ENCODE data around the gene ADSS2.
"Not testable (repeated sequence)": the region's sequence is repeated elsewhere in the genome, so short reads cannot be mapped to it uniquely, and the experiment has no call there.

Gene ADSS2

GRCh38 chr1:244368279-244368678 is 83.4 kb downstream of the ADSS2 start:
- H3K4me3 ChIP-seq (ENCODE audit: low read depth, low read length) = no peak overlapping the region

- H3K4me3 ChIP-seq (ENCODE audit: low read depth, low read length) = no peak overlapping the region
Measured at GRCh38 chr1:244367399-244368114, 84.2 kb downstream of the ADSS2 start.

GRCh38 chr1:244365809-244366208 is 85.9 kb downstream of the ADSS2 start:
- H3K4me3 ChIP-seq (ENCODE audit: low read depth, low read length) = no peak overlapping the region

GRCh38 chr1:244365262-244365661 is 86.4 kb downstream of the ADSS2 start:
- not testable (repeated sequence) for H3K4me3 ChIP-seq (ENCODE audit: low read depth, low read length)

GRCh38 chr1:244362476-244362875 is 89.2 kb downstream of the ADSS2 start:
- H3K4me3 ChIP-seq (ENCODE audit: low read depth, low read length) = no peak overlapping the region

GRCh38 chr1:244361764-244362473 is 89.8 kb downstream of the ADSS2 start:
- no peak overlapping the region for H3K4me3 ChIP-seq (ENCODE audit: low read depth, low read length)
